Left lung (tissue), 10 donors: ENCODE data around the gene GRXCR2. TPM values are rescaled to one million over a fixed set of nuclear protein-coding genes. Genes with fewer than 3 reads are reported as not detected.

Source experiments
- ATAC-seq: fragments of 200-7000 bp; cut with Tn5 transposase; one replicate; pipeline ENCODE4 v1.9.1; 2020; ENCODE audit warnings: moderate library complexity
- DNase-seq, 4 donors: peaks; one replicate each; pipeline ENCODE4 v3.0.0-alpha.2; 2013 to 2020
- H3K27ac ChIP-seq, 2 donors: fragments of 200-600 bp; sonication (generic) in 1 of 2; one replicate each; pipeline versions ENCODE4 v1.5.0 to v1.8.0; 2020 to 2021
- H3K27me3 ChIP-seq, 2 donors: fragments of 200-600 bp; sonication (generic) in 1 of 2; one replicate each; pipeline versions ENCODE4 v1.5.0 to v1.8.0; 2020 to 2021
- H3K36me3 ChIP-seq, 2 donors: fragments of 200-600 bp; sonication (generic) in 1 of 2; one replicate each; pipeline versions ENCODE4 v1.5.0 to v1.8.0; 2020 to 2021
- H3K4me1 ChIP-seq, 2 donors: fragments of 200-600 bp; one replicate each; pipeline ENCODE4 v1.8.0; 2021
- H3K4me3 ChIP-seq, 2 donors: fragments of 200-600 bp; sonication (generic) in 1 of 2; one replicate each; pipeline versions ENCODE4 v1.5.0 to v1.8.0; 2020 to 2021; ENCODE audit warnings: mild to moderate bottlenecking in 1 of 2
- H3K9me3 ChIP-seq, 2 donors: fragments of 200-600 bp; sonication (generic) in 1 of 2; one replicate each; pipeline versions ENCODE4 v1.5.0 to v1.8.0; 2020 to 2021
- intact Hi-C, 2 donors: fragments of 100-400 bp; cut with DNase I; formaldehyde crosslinking; loops; one replicate each; pipeline versions ENCODE4 v1.11.2 to v1.14.2; 2022
- polyA plus RNA-seq, 6 donors: library from polyadenylated mRNA; unstranded; fragments of 120-200 nt; gene quantifications; one replicate each; pipeline ENCODE4 v1.2.1, GENCODE V29; 2013; ENCODE audit not compliant: insufficient read length in 6 of 6
- total RNA-seq, 2 donors: library from RNA; stranded (reverse); fragmentation: NEBNext Ultra II Directional; extraction: Animal tissue kit (Norgen Biotek cat#: 25700); gene quantifications; one replicate each; pipeline ENCODE4 v1.2.1, GENCODE V29; 2021
- TF ChIP-seq, protein P1 (sequence below), 2 donors: fragments of 200-600 bp; sonication (generic) in 1 of 2; IDR thresholded peaks; one replicate each; pipeline versions ENCODE4 v1.5.0 to v1.8.0; 2021; ENCODE audit warnings: antibody characterized with exemption in 2 of 2
- donor health status: DM: no; HTN: yes; CAD: no.
- donor health status: DM: no; HTN: no; CAD: no.

GRXCR2 gene
- total and polyA plus RNA-seq, 8 donors: not detected

DNA sequence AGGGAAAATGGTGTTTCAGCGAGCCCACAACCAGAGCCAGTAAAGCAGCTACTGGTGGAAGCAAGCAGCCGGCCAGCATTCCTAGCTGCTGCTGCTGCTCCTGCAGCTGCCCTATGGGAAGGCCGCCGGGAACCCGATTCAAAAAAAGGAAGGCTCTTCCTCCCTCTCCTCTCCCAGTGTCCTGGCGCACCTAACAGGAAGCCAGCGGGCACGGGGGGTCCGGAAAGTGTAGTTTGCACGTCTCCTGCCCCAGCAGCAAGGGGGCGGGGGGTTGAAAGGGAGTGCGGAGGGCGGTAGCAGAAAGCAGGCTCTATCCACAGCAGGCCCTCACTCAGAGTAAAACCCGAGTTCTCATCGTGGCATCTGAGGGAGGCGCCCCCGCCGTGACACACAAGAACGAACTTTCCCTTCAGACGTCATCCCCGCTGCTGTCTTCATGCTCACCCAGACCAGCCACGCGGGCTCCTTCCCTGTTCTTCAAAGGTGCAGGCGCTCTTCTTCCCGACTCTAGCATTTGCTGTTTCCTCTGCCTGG lies 16.5 kb downstream of the GRXCR2 start:
- Histone ChIP-seq H3K9me3 (no peaks in the 10 kb centered on the region), H3K36me3 (no peaks in the 10 kb centered on the region), H3K27me3 (no peaks in the 10 kb centered on the region), H3K27ac (no peak overlapping the region), H3K4me1 (peaks cover 0 to 7% of the 10 kb centered on the region in 2 donors), H3K4me3 (peak overlapping the region in 1 of 2 donors; percentile 28)
- intact Hi-C loops: no loop called here
- DNase-seq (peak; percentile 40 to 77 (median 46)), ATAC-seq (peak; percentile 66)
- TF ChIP-seq, protein P1, sequence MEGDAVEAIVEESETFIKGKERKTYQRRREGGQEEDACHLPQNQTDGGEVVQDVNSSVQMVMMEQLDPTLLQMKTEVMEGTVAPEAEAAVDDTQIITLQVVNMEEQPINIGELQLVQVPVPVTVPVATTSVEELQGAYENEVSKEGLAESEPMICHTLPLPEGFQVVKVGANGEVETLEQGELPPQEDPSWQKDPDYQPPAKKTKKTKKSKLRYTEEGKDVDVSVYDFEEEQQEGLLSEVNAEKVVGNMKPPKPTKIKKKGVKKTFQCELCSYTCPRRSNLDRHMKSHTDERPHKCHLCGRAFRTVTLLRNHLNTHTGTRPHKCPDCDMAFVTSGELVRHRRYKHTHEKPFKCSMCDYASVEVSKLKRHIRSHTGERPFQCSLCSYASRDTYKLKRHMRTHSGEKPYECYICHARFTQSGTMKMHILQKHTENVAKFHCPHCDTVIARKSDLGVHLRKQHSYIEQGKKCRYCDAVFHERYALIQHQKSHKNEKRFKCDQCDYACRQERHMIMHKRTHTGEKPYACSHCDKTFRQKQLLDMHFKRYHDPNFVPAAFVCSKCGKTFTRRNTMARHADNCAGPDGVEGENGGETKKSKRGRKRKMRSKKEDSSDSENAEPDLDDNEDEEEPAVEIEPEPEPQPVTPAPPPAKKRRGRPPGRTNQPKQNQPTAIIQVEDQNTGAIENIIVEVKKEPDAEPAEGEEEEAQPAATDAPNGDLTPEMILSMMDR (IDR thresholded peaks at IDR 0.05): no peak

- Histone ChIP-seq H3K4me3 (no peak overlapping the region), H3K36me3 (no peaks in the 10 kb centered on the region), H3K4me1 (peaks cover 0 to 7% of the 10 kb centered on the region in 2 donors), H3K27me3 (no peaks in the 10 kb centered on the region), H3K27ac (no peak overlapping the region), H3K9me3 (no peaks in the 10 kb centered on the region)
- TF ChIP-seq, protein P1 (IDR thresholded peaks at IDR 0.05): no peak
- no peak for DNase-seq
- ATAC-seq: peak; percentile 37
- intact Hi-C loops: no loop called here
Observed at GRCh38 chr5:145855763-145856267, 17.0 kb downstream of the GRXCR2 start.

GRCh38 chr5:145854651-145855258 lies 18.1 kb downstream of the GRXCR2 start:
- H3K27ac ChIP-seq: no peak overlapping the region
- ATAC-seq: peak; percentile 70
- no peak for DNase-seq
- no peaks in the 10 kb centered on the region for H3K9me3 ChIP-seq
- H3K27me3 ChIP-seq: no peaks in the 10 kb centered on the region
- H3K4me1 ChIP-seq: peaks cover 0 to 7% of the 10 kb centered on the region in 2 donors
- no peaks in the 10 kb centered on the region for H3K36me3 ChIP-seq
- TF ChIP-seq, protein P1 (IDR thresholded peaks at IDR 0.05): no peak
- no peak overlapping the region for H3K4me3 ChIP-seq
- intact Hi-C loops: no loop called here

GRCh38 chr5:145853781-145854376 lies 18.9 kb downstream of the GRXCR2 start:
- DNase-seq: no peak
- Histone ChIP-seq H3K9me3 (no peaks in the 10 kb centered on the region), H3K27me3 (no peaks in the 10 kb centered on the region), H3K4me1 (peaks cover 0 to 7% of the 10 kb centered on the region in 2 donors), H3K4me3 (no peak overlapping the region), H3K27ac (no peak overlapping the region), H3K36me3 (no peaks in the 10 kb centered on the region)
- no peak for ATAC-seq
- TF ChIP-seq, protein P1 (IDR thresholded peaks at IDR 0.05): no peak
- intact Hi-C loops: no loop called here

DNA sequence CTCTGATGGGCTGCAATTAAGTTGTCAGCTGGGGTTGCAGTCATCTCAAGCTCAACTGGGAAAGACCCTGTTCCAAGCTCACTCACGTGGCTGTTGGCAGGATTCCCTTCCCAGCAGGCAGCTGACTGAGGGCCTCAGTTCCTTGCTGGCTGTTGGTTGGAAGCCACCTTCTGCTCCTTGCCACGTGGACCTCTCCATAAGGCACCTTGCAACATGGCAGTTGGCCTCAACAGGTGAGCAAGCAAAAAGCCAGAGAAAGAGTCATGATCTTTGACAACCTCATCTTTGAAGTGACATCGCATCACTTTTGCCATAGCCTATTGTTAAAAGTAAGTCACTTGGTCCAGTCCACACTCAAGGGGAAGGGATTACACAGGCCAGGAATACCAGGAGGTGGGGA lies 19.8 kb downstream of the GRXCR2 start:
- no peak for DNase-seq
- intact Hi-C loops: no loop called here
- no peak for ATAC-seq
- no peaks in the 10 kb centered on the region for H3K36me3 ChIP-seq
- H3K4me1 ChIP-seq: peaks cover 0 to 7% of the 10 kb centered on the region in 2 donors
- TF ChIP-seq, protein P1 (IDR thresholded peaks at IDR 0.05): no peak
- no peaks in the 10 kb centered on the region for H3K27me3 ChIP-seq
- H3K9me3 ChIP-seq: no peaks in the 10 kb centered on the region
- H3K4me3 ChIP-seq: no peak overlapping the region
- H3K27ac ChIP-seq: no peak overlapping the region
